A549 (cell line): ENCODE data around the gene RAPGEF4. TPM values are rescaled to one million over a fixed set of nuclear protein-coding genes. Genes with fewer than 3 reads are reported as not detected.

ENCODE experiments used
- ATAC-seq, 2 experiments: fragments of 200-7000 bp in 1 of 2; fragments of >200 bp in 1 of 2; cut with Nextera tagmentation in 1 of 2; cut with Tn5 transposase in 1 of 2; 3 replicates each; pipeline versions ENCODE4 v1.8.0 to v1.9.1; 2018 to 2020; ENCODE audit warnings: mild to moderate bottlenecking in 1 of 2, moderate library complexity in 1 of 2
- CTCF ChIA-PET: fragments of 300-600 bp; sonication (Branson Sonifier 250); formaldehyde crosslinking; extraction: SDS; loops from one replicate; lab custom pipeline; 2021; ENCODE audit warnings: antibody characterized with exemption, inconsistent platforms; lab: Yijun Ruan, JAX
- POLR2A ChIA-PET: fragments of 350-600 bp; formaldehyde crosslinking; extraction: SDS; loops from one replicate; lab custom pipeline; 2021; ENCODE audit warnings: antibody characterized with exemption, inconsistent platforms; lab: Yijun Ruan, JAX
- DNase-seq, 2 experiments: peaks; one replicate each; pipeline versions ENCODE4 v3.0.0 to v3.0.0-alpha.2; 2011 to 2016; ENCODE audit warnings: low read depth in 1 of 2, low spot score in 1 of 2
- FAIRE-seq: peaks from 2 replicates; lab custom pipeline; 2011; peaks lifted over from hg19 to GRCh38; lab: Jason Lieb, UNC
- H3K27ac ChIP-seq, 2 experiments: fragments of >200 bp; sonication (Bioruptor Twin); formaldehyde crosslinking; 3 replicates each; pipeline ENCODE4 v1.5.1; 2016 to 2017
- H3K4me1 ChIP-seq: fragments of >200 bp; sonication (Bioruptor Twin); formaldehyde crosslinking; 3 replicates; pipeline ENCODE4 v1.6.1; 2016
- H3K4me2 ChIP-seq: fragments of >200 bp; sonication (Bioruptor Twin); formaldehyde crosslinking; 3 replicates; pipeline ENCODE4 v1.6.1; 2016
- H3K4me3 ChIP-seq: fragments of >200 bp; sonication (Bioruptor Twin); formaldehyde crosslinking; 3 replicates; pipeline ENCODE4 v1.5.1; 2016
- H3K9me3 ChIP-seq: fragments of >200 bp; sonication (Bioruptor Twin); formaldehyde crosslinking; 3 replicates; pipeline ENCODE4 v1.6.1; 2016
- BCL3 ChIP-seq: fragments of >200 bp; sonication (Bioruptor Twin); formaldehyde crosslinking; IDR thresholded peaks from 3 replicates; pipeline ENCODE4 v1.6.1; 2016
- BHLHE40 ChIP-seq: IDR thresholded peaks from 2 replicates; pipeline ENCODE4 v1.6.1; 2012; ENCODE audit warnings: low read depth, low read length, inconsistent platforms
- CEBPB ChIP-seq, 2 experiments: fragments of >200 bp in 1 of 2; sonication (Bioruptor Twin) in 1 of 2; formaldehyde crosslinking in 1 of 2; IDR thresholded peaks; 2 replicates each; pipeline ENCODE4 v1.6.1; 2012 to 2016
- CTCF ChIP-seq: fragments of >200 bp; sonication (Bioruptor Twin); formaldehyde crosslinking; IDR thresholded peaks from 3 replicates; pipeline ENCODE4 v1.5.1; 2016
- E2F6 ChIP-seq: IDR thresholded peaks from 2 replicates; pipeline ENCODE4 v1.6.1; 2012; ENCODE audit warnings: low read depth, borderline replicate concordance
- EP300 ChIP-seq, 2 experiments: fragments of >200 bp; sonication (Bioruptor Twin); formaldehyde crosslinking; IDR thresholded peaks; 2 replicates in 1 of 2; 3 replicates in 1 of 2; pipeline ENCODE4 v1.6.1; 2016 to 2017
- ESRRA ChIP-seq: fragments of 150-350 bp; IDR thresholded peaks from 2 replicates; pipeline ENCODE4 v1.6.1; 2014; ENCODE audit warnings: mild to moderate bottlenecking, low read length, borderline replicate concordance
- FOSB ChIP-seq: fragments of 250-450 bp; sonication (Bioruptor Pico); IDR thresholded peaks from 2 replicates; pipeline ENCODE4 v1.5.0; 2020; ENCODE audit warnings: mild to moderate bottlenecking, moderate library complexity
- FOSL2 ChIP-seq, 2 experiments: fragments of 450-650 bp in 1 of 2; fragments of >200 bp in 1 of 2; sonication (Bioruptor Twin) in 1 of 2; formaldehyde crosslinking; IDR thresholded peaks; 2 replicates each; pipeline versions ENCODE4 v1.5.0 to v1.6.1; 2016 to 2020; ENCODE audit warnings: mild to moderate bottlenecking in 1 of 2, moderate library complexity in 1 of 2
- FOXS1 ChIP-seq: fragments of 250-450 bp; sonication (Bioruptor Pico); IDR thresholded peaks from 2 replicates; pipeline ENCODE4 v1.5.0; 2020; ENCODE audit warnings: mild to moderate bottlenecking, moderate library complexity
- GATA3 ChIP-seq: IDR thresholded peaks from 2 replicates; pipeline ENCODE4 v1.6.1; 2012; ENCODE audit warnings: borderline replicate concordance
- HEYL ChIP-seq: fragments of 250-450 bp; sonication (Bioruptor Pico); IDR thresholded peaks from 2 replicates; pipeline ENCODE4 v1.8.0; 2021; ENCODE audit warnings: mild to moderate bottlenecking, moderate library complexity
- HOXA7 ChIP-seq: fragments of 250-450 bp; sonication (Bioruptor Pico); IDR thresholded peaks from 2 replicates; pipeline ENCODE4 v1.5.0; 2020; ENCODE audit warnings: mild to moderate bottlenecking, moderate library complexity
- HOXB13 ChIP-seq: fragments of 250-450 bp; sonication (Bioruptor Pico); IDR thresholded peaks from 2 replicates; pipeline ENCODE4 v1.5.0; 2020; ENCODE audit warnings: low read depth, mild to moderate bottlenecking, moderate library complexity
- JUN ChIP-seq, 2 experiments: fragments of >200 bp; sonication (Bioruptor Twin); formaldehyde crosslinking; IDR thresholded peaks; 2 replicates in 1 of 2; 3 replicates in 1 of 2; pipeline ENCODE4 v1.6.1; 2016 to 2017
- JUNB ChIP-seq: fragments of >200 bp; sonication (Bioruptor Twin); formaldehyde crosslinking; IDR thresholded peaks from 2 replicates; pipeline ENCODE4 v1.6.1; 2016
- MAX ChIP-seq: IDR thresholded peaks from 2 replicates; pipeline ENCODE4 v1.6.1; 2012
- MAZ ChIP-seq: fragments of 150-350 bp; IDR thresholded peaks from 2 replicates; pipeline ENCODE4 v1.6.1; 2014; ENCODE audit warnings: antibody characterized with exemption, low read depth, low read length, borderline replicate concordance
- MYC ChIP-seq: IDR thresholded peaks from 2 replicates; pipeline ENCODE4 v1.6.1; 2012; ENCODE audit warnings: mild to moderate bottlenecking, inconsistent platforms, low read length, improper control_type of control experiment, borderline replicate concordance
- NFE2L2 ChIP-seq: fragments of 150-350 bp; conservative IDR thresholded peaks from 2 replicates; pipeline ENCODE4 v1.6.1; 2014; ENCODE audit warnings: low read length
- NR3C1 ChIP-seq: fragments of >200 bp; sonication (Bioruptor Twin); formaldehyde crosslinking; IDR thresholded peaks from 3 replicates; pipeline ENCODE4 v1.6.1; 2017
- PBX3 ChIP-seq: IDR thresholded peaks from 2 replicates; pipeline ENCODE4 v1.6.1; 2012
- RAD21 ChIP-seq, 2 experiments: fragments of >200 bp in 1 of 2; sonication (Bioruptor Twin) in 1 of 2; formaldehyde crosslinking in 1 of 2; IDR thresholded peaks in 1 of 2; conservative IDR thresholded peaks in 1 of 2; 2 replicates in 1 of 2; 3 replicates in 1 of 2; pipeline ENCODE4 v1.6.1; 2012 to 2018; ENCODE audit warnings: inconsistent platforms in 1 of 2
- RARB ChIP-seq: fragments of 250-450 bp; sonication (Bioruptor Pico); IDR thresholded peaks from 2 replicates; pipeline ENCODE4 v1.8.0; 2021; ENCODE audit warnings: mild to moderate bottlenecking, moderate library complexity
- RFX5 ChIP-seq: fragments of 450-650 bp; IDR thresholded peaks from 2 replicates; pipeline ENCODE4 v1.7.1; 2014; ENCODE audit warnings: antibody characterized with exemption, mild to moderate bottlenecking, moderate library complexity
- SMC3 ChIP-seq: fragments of >200 bp; sonication (Bioruptor Twin); formaldehyde crosslinking; IDR thresholded peaks from 3 replicates; pipeline ENCODE4 v1.6.1; 2018; ENCODE audit warnings: inconsistent platforms
- ZC3H11A ChIP-seq: fragments of 450-650 bp; IDR thresholded peaks from 2 replicates; pipeline ENCODE4 v1.6.1; 2014; ENCODE audit warnings: antibody characterized with exemption, mild to moderate bottlenecking
- ZFP36 ChIP-seq: fragments of 450-650 bp; IDR thresholded peaks from 2 replicates; pipeline ENCODE4 v1.6.1; 2014; ENCODE audit warnings: borderline replicate concordance; ENCODE audit not compliant: partially characterized antibody
- ZSCAN20 ChIP-seq: fragments of 250-450 bp; sonication (Bioruptor Pico); IDR thresholded peaks from 2 replicates; pipeline ENCODE4 v1.8.0; 2022; ENCODE audit warnings: mild to moderate bottlenecking, moderate library complexity
- WGBS: methylation state at CpG from one replicate; pipeline ENCODE4 v1.1.6; 2017; ENCODE audit errors: missing lambda C conversion rate; 5-methylcytosine and 5-hydroxymethylcytosine counted together
- polyA plus RNA-seq, 4 experiments: library from polyadenylated mRNA; depleted of rRNA in 3 of 4; stranded (reverse); fragments of >200 nt; fragmentation: RNase III in 1 of 4; extraction: RNeasy Plus Mini Kit Qiagen cat#74134 plus additional on column Dnase treatment in 1 of 4; gene quantifications; 2 replicates in 3 of 4; 3 replicates in 1 of 4; pipeline ENCODE4 v1.2.3, GENCODE V29; 2011 to 2017

Gene RAPGEF4
- polyA plus RNA-seq, 2 of the 4 experiments (the other 2 are of a cell fraction) = 0.18 to 1.1 TPM

GRCh38 chr2:172970660-172971059 is 235.0 kb downstream of the RAPGEF4 start:
- 93% methylated on average over 4 of the region's 4 CpGs for WGBS
- no peak for DNase-seq
- Histone ChIP-seq H3K27ac (no peak overlapping the region), H3K4me1 (peaks cover 22% of the 10 kb centered on the region), H3K9me3 (no peaks in the 10 kb centered on the region), H3K4me2 (no peak overlapping the region), H3K4me3 (no peak overlapping the region)
- TF ChIP-seq BCL3 (no peak), RFX5 (no peak), HEYL (CRISPR knock-in tag) (no peak), E2F6 (no peak), MAZ (no peak), HOXA7 (CRISPR knock-in tag) (no peak), HOXB13 (CRISPR knock-in tag) (no peak), ZC3H11A (no peak), FOSB (CRISPR knock-in tag) (no peak), JUNB (no peak), MYC (no peak)
- ChIA-PET POLR2A (no interaction called here), CTCF (interaction anchor here (0.7 to 4.6 kb wide), 7 partner anchors 9 to 429 kb away, joined by 3 to 31 read pairs (median 4); no protein-coding TSS in a partner anchor)
- FAIRE-seq = no peak
- ATAC-seq = no peak

GRCh38 chr2:172972005-172972619 is 236.5 kb downstream of the RAPGEF4 start:
- no peak for FAIRE-seq
- Histone ChIP-seq H3K27ac (no peak overlapping the region), H3K4me2 (no peak overlapping the region), H3K4me1 (peaks cover 21% of the 10 kb centered on the region), H3K4me3 (no peak overlapping the region), H3K9me3 (no peaks in the 10 kb centered on the region)
- ChIA-PET POLR2A (no interaction called here), CTCF (interaction anchor here (0.8 to 4.6 kb wide), 24 partner anchors 9 to 274 kb away, joined by 3 to 31 read pairs (median 4); no protein-coding TSS in a partner anchor)
- peak; percentile 61 to 68 for TF ChIP-seq RAD21 (conservative IDR thresholded peaks at IDR 0.05 in 1 of 2, IDR thresholded peaks at IDR 0.05 in 1 of 2)
- TF ChIP-seq RARB (CRISPR knock-in tag) = no peak
- no peak for TF ChIP-seq JUN (IDR thresholded peaks at IDR 0.05)
- TF ChIP-seq ZFP36 = no peak
- TF ChIP-seq CTCF = peak; percentile 77
- TF ChIP-seq BHLHE40 = no peak
- peak; percentile 47 for TF ChIP-seq SMC3
- WGBS = 34% methylated on average over 12 of the region's 12 CpGs
- ATAC-seq = peak; percentile 70 to 86; a peak in 4 of 6 replicates
- peak; percentile 52 to 53 for DNase-seq

- 86% methylated on average over 4 of the region's 4 CpGs for WGBS
- CTCF ChIA-PET = interaction anchor here (1.2 to 3.7 kb wide), 3 partner anchors 17 to 235 kb away, joined by 3 to 20 read pairs (median 4); no protein-coding TSS in a partner anchor
- no peak for TF ChIP-seq NR3C1
- no peak for TF ChIP-seq MAX
- no peak for TF ChIP-seq MAZ
- no peak for TF ChIP-seq ESRRA
- no peak for TF ChIP-seq EP300 (IDR thresholded peaks at IDR 0.05)
- TF ChIP-seq NFE2L2 = no peak
- no peak for TF ChIP-seq PBX3
- TF ChIP-seq HOXA7 (CRISPR knock-in tag) = no peak
- no peak for TF ChIP-seq ZSCAN20
- no peak for TF ChIP-seq RARB (CRISPR knock-in tag)
- TF ChIP-seq E2F6 = no peak
- TF ChIP-seq FOXS1 = no peak
- no peak for TF ChIP-seq CEBPB (IDR thresholded peaks at IDR 0.05)
- TF ChIP-seq GATA3 = no peak
- TF ChIP-seq FOSL2 (IDR thresholded peaks at IDR 0.05) = no peak
- TF ChIP-seq FOSL2 (CRISPR knock-in tag; IDR thresholded peaks at IDR 0.05) = no peak
Observed at GRCh38 chr2:172974762-172975161, 239.1 kb downstream of the RAPGEF4 start.

More at GRCh38 chr2:172974762-172975161, 239.1 kb downstream of the RAPGEF4 start:
- DNase-seq = no peak
- Histone ChIP-seq H3K4me1 (peaks cover 18% of the 10 kb centered on the region), H3K4me2 (no peak overlapping the region), H3K27ac (no peak overlapping the region), H3K4me3 (no peak overlapping the region), H3K9me3 (no peaks in the 10 kb centered on the region)
- FAIRE-seq = no peak
- POLR2A ChIA-PET = no interaction called here
- no peak for ATAC-seq
